ENCODE measurements around the gene LRRC56. TPM values are rescaled to one million over a fixed set of nuclear protein-coding genes. Genes with fewer than 3 reads are reported as not detected.

Gene LRRC56
- total RNA-seq, 1 experiment from 2014 or later = 3.4 TPM

DNA sequence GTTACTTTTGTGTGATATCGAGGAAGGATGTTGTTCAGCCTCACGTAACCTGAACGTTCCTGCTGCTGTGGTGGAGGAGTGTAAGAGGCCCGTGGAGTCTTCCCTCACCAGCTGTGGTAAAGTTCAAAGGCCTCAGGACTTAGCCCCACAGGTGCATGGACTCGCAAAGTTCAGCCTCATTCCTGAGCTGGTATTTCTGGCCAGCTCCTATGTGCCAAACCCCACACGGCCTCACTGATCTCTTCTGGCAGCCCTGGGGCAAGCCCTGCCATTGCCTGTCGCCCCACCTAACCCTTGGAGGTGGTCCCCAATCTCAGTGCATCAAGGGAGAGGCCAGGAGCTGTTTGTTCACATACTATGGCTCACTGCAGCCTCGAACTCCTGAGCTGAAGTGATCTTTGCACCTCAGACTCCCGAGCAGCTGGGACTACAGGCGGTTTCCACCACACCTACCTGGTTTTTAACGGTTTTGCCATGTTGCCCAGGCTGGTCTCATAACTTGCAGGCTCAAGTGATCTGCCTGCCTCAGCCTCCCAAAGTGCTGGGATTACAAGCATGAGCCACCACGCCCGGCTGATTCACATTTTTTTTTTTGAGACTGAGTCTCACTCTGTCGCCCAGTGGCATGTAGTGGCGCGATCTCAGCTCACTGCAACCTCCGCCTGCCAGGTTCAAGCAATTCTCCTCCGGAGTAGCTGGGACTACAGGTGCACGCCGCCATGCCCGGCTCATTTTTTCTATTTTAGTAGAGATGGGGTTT is 41.1 kb downstream of the LRRC56 start:
- peaks cover 42% of the 10 kb centered on the region; the same call in 1 of the 2 replicates for H3K79me2 ChIP-seq (ENCODE audit: insufficient read depth, low read length)
- TF ChIP-seq, protein P1, sequence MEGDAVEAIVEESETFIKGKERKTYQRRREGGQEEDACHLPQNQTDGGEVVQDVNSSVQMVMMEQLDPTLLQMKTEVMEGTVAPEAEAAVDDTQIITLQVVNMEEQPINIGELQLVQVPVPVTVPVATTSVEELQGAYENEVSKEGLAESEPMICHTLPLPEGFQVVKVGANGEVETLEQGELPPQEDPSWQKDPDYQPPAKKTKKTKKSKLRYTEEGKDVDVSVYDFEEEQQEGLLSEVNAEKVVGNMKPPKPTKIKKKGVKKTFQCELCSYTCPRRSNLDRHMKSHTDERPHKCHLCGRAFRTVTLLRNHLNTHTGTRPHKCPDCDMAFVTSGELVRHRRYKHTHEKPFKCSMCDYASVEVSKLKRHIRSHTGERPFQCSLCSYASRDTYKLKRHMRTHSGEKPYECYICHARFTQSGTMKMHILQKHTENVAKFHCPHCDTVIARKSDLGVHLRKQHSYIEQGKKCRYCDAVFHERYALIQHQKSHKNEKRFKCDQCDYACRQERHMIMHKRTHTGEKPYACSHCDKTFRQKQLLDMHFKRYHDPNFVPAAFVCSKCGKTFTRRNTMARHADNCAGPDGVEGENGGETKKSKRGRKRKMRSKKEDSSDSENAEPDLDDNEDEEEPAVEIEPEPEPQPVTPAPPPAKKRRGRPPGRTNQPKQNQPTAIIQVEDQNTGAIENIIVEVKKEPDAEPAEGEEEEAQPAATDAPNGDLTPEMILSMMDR (conservative IDR thresholded peaks at IDR 0.05) = no peak
- H4K8ac ChIP-seq (replicated peaks; ENCODE audit: insufficient read length, low read depth, low read length) = no peak overlapping the region
- H3K4ac ChIP-seq (ENCODE audit: low read depth, low read length) = no peak overlapping the region
- H3K27me3 ChIP-seq (ENCODE audit: insufficient read depth, low read length) = no peaks in the 10 kb centered on the region; the same call in 1 of the 2 replicates
- no peak overlapping the region for H2BK5ac ChIP-seq (ENCODE audit: insufficient read length, low read length)
- H3K4me2 ChIP-seq (ENCODE audit: insufficient read depth, insufficient read length, low read length) = peak overlapping the region; percentile 94
- H4K5ac ChIP-seq (ENCODE audit: insufficient read length, low read depth, low read length) = no peak overlapping the region
- Mint-ChIP-seq H3K27ac (peak overlapping the region in 1 of 3 experiments; percentile 83; a peak in 1 of 7 replicates), H3K36me3 (ENCODE audit: insufficient read depth in 1 of 3, low read depth in 3 of 3) (peaks cover 13 to 30% (median 24%) of the 10 kb centered on the region in 3 experiments; a peak in 6 of 7 replicates), H3K9me3 (no peaks in the 10 kb centered on the region), H3K27me3 (ENCODE audit: low read depth) (peaks cover 14% of the 10 kb centered on the region), H3K4me3 (peak overlapping the region; percentile 68 to 86), H3K4me1 (peaks cover 23 to 28% of the 10 kb centered on the region in 2 experiments)
- peaks cover 10% of the 10 kb centered on the region for H3K79me1 ChIP-seq (ENCODE audit: insufficient read depth, low read depth, low read length, poor library complexity, severe bottlenecking)
- H3K23ac ChIP-seq (ENCODE audit: insufficient read length, low read depth, low read length) = no peak overlapping the region
- no peak overlapping the region for H3K27ac ChIP-seq (ENCODE audit: insufficient read length, low read depth, low read length)
- no peak overlapping the region for H3K56ac ChIP-seq (ENCODE audit: insufficient read length, low read depth, low read length)
- no peak overlapping the region for H3K18ac ChIP-seq (ENCODE audit: insufficient read length, low read depth, low read length)
- H2BK120ac ChIP-seq (ENCODE audit: low read depth, low read length, poor library complexity, severe bottlenecking) = no peak overlapping the region
- no peak overlapping the region for H3T11ph ChIP-seq (ENCODE audit: low read length)
- H3K4me1 ChIP-seq (ENCODE audit: insufficient read depth, low read length) = no peaks in the 10 kb centered on the region
- H2AFZ ChIP-seq (ENCODE audit: low read length) = no peak overlapping the region
- no peak overlapping the region for H2BK12ac ChIP-seq (ENCODE audit: insufficient read length, low read depth, low read length)
- no peak overlapping the region for H4K91ac ChIP-seq (ENCODE audit: insufficient read length, low read depth, low read length)
- no peaks in the 10 kb centered on the region for H3K9me3 ChIP-seq (ENCODE audit: control insufficient read depth, low read depth, low read length)
- WGBS (ENCODE audit: extremely low coverage, insufficient read length, low lambda C conversion rate) = no CpG with 5 or more reads among the region's 21 CpGs
- no peak for DNase-seq
- peaks cover 13% of the 10 kb centered on the region for H3K23me2 ChIP-seq (ENCODE audit: insufficient read length, low read depth, low read length, poor library complexity, severe bottlenecking)
- H3K9ac ChIP-seq (ENCODE audit: extremely low read depth, insufficient read length, low read length) = no peak overlapping the region
- no peak overlapping the region for H2AK5ac ChIP-seq (ENCODE audit: insufficient read length, low read length)
- H4K20me1 ChIP-seq (ENCODE audit: control insufficient read depth, insufficient read depth, insufficient read length) = no peaks in the 10 kb centered on the region
- H2BK20ac ChIP-seq (ENCODE audit: low read depth, low read length, poor library complexity, severe bottlenecking) = no peak overlapping the region
- no peak overlapping the region for H3K14ac ChIP-seq (ENCODE audit: insufficient read depth, low read length)
- no peak overlapping the region for H2BK15ac ChIP-seq (ENCODE audit: low read depth, low read length)
